ENCODE results near the gene MARS1.

MARS1 gene

GRCh38 chr12:57462251-57462911 is 25.5 kb upstream of the MARS1 start:
- H3K4me3 ChIP-seq (ENCODE audit: low read depth, low read length): peak overlapping the region; percentile 48
- CTCF ChIA-PET: interaction anchor here (0.6 to 4.2 kb wide), 20 partner anchors 9 to 1301 kb away, joined by 3 to 38 read pairs (median 4); partner anchors contain the start of genes ARHGAP9 and TIMELESS
- POLR2A ChIA-PET: no interaction called here
- TF ChIP-seq ZNF2 (tag by site-specific recombination; IDR thresholded peaks at IDR 0.05) (peak; percentile 76), CTCF (tag by site-specific recombination; IDR thresholded peaks at IDR 0.05) (peak; percentile 94), ZNF514 (tag by site-specific recombination; IDR thresholded peaks at IDR 0.05) (no peak), ZNF10 (tag by site-specific recombination; IDR thresholded peaks at IDR 0.05) (no peak), ZNF776 (tag by site-specific recombination; IDR thresholded peaks at IDR 0.05; ENCODE audit: borderline replicate concordance) (no peak), ZNF510 (tag by site-specific recombination; IDR thresholded peaks at IDR 0.05; ENCODE audit: insufficient replicate concordance) (no peak), ZNF558 (tag by site-specific recombination; IDR thresholded peaks at IDR 0.05) (peak; percentile 68; the same call in 1 of the 2 replicates), ZBTB10 (tag by site-specific recombination; IDR thresholded peaks at IDR 0.05) (no peak; the same call in none of the 2 replicates), REST (tag by site-specific recombination; IDR thresholded peaks at IDR 0.05) (peak; percentile 82), MZF1 (tag by site-specific recombination; IDR thresholded peaks at IDR 0.05; ENCODE audit: borderline replicate concordance) (peak; percentile 76; the same call in 1 of the 2 replicates), ZNF398 (tag by site-specific recombination; IDR thresholded peaks at IDR 0.05) (peak; percentile 54), ZNF423 (tag by site-specific recombination; IDR thresholded peaks at IDR 0.05) (peak; percentile 86), OSR2 (tag by site-specific recombination; IDR thresholded peaks at IDR 0.05) (no peak), WT1 (tag by site-specific recombination; IDR thresholded peaks at IDR 0.05) (no peak), ZBTB11 (tag by site-specific recombination; conservative IDR thresholded peaks at IDR 0.05; ENCODE audit: low read depth) (peak; percentile 54; the same call in 1 of the 2 replicates), ZNF132 (tag by site-specific recombination; IDR thresholded peaks at IDR 0.05; ENCODE audit: borderline replicate concordance) (no peak), YY2 (tag by site-specific recombination; IDR thresholded peaks at IDR 0.05) (no peak), ZNF629 (tag by site-specific recombination; IDR thresholded peaks at IDR 0.05) (peak; percentile 73), ZNF211 (tag by site-specific recombination; IDR thresholded peaks at IDR 0.05; ENCODE audit: low read depth) (no peak), BCL11A (tag by site-specific recombination; IDR thresholded peaks at IDR 0.05; ENCODE audit: low read depth) (peak; percentile 60; the same call in 1 of the 2 replicates), ZNF501 (tag by site-specific recombination; IDR thresholded peaks at IDR 0.05) (peak; percentile 70)

More at GRCh38 chr12:57462251-57462911, 25.5 kb upstream of the MARS1 start:
- Histone ChIP-seq H3K4me1 (ENCODE audit: control insufficient read depth, insufficient read depth, low read length) (peaks cover 8% of the 10 kb centered on the region), H3K36me3 (ENCODE audit: control insufficient read depth in 2 of 2, insufficient read depth in 1 of 2, low read length in 2 of 2) (no peaks in the 10 kb centered on the region), H3K9me3 (ENCODE audit: control insufficient read depth, insufficient read depth, low read depth, low read length) (no peaks in the 10 kb centered on the region), H3K27ac (ENCODE audit: extremely low read depth, low read depth, low read length) (peak overlapping the region; percentile 25)
